Renal cortical epithelial cell (primary cell): ENCODE results near the gene CCDC136. TPM values are rescaled to one million over a fixed set of nuclear protein-coding genes. Genes with fewer than 3 reads are reported as not detected.

ENCODE experiments used
- DNase-seq: peaks from one replicate; pipeline ENCODE4 v3.0.0-alpha.2; 2011; ENCODE audit warnings: low read depth
- total RNA-seq: library from RNA; depleted of rRNA; stranded (reverse); fragments of >200 nt; gene quantifications from 2 replicates; pipeline ENCODE4 v1.2.3, GENCODE V29; 2014

Gene CCDC136
- total RNA-seq, 1 donor from 2014 or later: 1.3 TPM

DNA sequence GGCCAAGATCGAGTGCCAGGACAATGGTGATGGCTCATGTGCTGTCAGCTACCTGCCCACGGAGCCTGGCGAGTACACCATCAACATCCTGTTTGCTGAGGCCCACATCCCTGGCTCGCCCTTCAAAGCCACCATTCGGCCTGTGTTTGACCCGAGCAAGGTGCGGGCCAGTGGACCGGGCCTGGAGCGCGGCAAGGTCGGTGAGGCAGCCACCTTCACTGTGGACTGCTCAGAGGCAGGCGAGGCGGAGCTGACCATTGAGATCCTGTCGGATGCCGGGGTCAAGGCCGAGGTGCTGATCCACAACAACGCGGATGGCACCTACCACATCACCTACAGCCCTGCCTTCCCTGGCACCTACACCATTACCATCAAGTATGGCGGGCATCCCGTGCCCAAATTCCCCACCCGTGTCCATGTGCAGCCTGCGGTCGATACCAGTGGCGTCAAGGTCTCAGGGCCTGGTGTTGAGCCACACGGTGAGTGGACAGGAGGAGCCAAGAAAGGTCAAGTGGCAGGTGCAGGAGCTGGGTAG, 53.1 kb downstream of the CCDC136 start:
- DNase-seq: no peak

DNA sequence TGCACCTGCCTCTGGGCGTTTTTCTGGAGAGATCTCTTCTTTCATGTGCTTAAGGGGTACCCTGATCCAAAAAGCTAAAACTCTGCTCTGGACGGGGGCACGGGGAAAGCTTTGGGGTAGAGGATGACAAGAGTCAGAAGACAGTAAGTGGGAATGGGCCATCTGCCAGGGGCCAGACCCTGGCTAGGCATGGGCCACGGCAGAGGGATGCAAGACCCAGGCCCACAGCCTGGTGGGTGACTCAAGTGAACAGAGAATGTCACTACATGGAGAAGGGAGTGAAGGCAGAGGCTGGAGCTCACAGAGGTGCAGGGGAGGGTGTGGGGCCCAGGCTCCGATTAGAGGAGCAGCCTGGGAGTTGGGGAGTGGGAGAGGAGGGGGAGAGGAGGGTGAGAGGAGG, 53.7 kb downstream of the CCDC136 start:
- no peak for DNase-seq

DNA sequence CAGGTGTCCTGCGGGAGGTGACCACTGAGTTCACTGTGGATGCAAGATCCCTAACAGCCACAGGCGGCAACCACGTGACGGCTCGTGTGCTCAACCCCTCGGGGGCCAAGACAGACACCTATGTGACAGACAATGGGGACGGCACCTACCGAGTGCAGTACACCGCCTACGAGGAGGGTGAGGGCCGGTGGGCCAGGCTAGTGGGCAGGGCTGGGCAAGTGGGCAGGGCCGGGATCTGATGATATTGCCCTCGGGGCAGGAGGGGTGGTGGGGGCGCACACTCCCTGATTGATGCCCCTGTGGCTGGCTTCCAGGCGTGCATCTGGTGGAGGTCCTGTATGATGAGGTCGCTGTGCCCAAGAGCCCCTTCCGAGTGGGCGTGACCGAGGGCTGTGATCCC, 54.2 kb downstream of the CCDC136 start:
- no peak for DNase-seq

GRCh38 chr7:128846781-128847444, 55.1 kb downstream of the CCDC136 start:
- DNase-seq: no peak

- DNase-seq: no peak
Observed at GRCh38 chr7:128847721-128848211, 56.0 kb downstream of the CCDC136 start.

DNA sequence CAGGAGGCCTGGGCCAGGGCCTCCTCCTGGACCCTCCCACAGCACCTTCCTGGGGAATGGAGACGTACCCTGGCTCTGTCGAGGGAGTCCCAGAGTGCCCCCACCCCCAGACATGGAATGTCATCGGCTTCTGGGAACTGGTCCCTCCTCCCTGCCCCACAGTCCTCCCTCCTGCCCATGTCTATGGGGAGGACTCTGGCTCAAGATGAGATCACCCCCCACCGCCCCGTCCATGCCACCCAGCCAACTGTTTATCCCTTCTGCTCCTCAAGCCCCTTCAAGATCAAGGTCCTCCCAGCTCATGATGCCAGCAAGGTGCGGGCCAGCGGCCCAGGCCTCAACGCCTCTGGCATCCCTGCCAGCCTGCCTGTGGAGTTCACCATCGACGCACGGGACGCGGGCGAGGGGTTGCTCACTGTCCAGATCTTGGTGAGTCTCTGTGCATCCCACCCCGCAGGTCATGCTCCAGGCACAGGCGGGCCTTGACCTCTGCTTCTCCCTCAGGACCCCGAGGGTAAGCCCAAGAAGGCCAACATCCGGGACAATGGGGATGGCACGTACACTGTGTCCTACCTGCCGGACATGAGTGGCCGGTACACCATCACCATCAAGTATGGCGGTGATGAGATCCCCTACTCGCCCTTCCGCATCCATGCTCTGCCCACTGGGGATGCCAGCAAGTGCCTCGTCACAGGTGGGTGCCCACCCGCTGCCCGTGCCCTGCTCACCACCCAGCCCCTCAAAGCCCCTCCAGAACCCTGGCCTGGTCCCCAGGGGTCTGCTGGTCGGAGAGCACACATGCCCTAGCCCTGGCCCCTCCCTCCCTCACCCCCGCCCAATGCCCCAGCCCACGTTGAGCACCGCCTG, 56.8 kb downstream of the CCDC136 start:
- no peak for DNase-seq

DNA sequence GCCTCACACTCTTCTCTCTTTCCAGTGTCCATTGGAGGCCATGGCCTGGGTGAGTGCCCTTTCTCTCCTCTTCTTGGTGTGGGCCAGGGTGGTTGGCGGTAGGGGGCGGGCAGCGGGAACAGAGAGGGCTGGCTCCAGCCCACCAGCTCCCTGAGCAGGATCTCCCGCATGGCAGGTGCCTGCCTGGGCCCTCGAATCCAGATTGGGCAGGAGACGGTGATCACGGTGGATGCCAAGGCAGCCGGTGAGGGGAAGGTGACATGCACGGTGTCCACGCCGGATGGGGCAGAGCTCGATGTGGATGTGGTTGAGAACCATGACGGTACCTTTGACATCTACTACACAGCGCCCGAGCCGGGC, 57.4 kb downstream of the CCDC136 start:
- no peak for DNase-seq

DNA sequence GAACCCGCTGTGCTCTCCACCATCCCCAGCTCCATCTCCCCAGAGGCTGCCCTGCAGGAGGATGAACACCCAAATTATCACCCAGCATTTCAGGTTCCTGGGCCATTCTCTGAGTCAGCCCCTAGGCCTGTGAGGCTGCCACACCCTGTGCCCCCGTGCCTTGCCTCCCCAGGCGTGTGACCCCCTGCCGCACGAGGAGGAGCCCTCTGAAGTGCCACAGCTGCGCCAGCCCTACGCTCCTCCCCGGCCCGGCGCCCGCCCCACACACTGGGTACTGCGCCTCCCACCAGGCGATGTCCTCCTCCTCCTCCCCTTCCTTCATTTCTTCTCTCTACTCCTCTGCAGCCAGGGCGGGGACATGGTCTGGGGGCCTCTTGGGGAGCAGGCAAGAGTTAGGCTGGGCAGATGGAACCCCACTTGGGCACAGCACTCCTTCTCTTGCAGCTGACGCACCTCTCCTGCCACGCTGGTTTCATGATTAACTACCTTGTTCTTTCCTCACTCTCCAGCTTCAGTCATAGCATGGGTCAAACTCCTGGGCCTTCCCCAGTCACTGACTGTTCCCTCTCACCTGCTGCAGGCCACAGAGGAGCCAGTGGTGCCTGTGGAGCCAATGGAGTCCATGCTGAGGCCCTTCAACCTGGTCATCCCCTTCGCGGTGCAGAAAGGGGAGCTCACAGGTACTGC, 58.2 kb downstream of the CCDC136 start:
- DNase-seq: peak; percentile 73

DNA sequence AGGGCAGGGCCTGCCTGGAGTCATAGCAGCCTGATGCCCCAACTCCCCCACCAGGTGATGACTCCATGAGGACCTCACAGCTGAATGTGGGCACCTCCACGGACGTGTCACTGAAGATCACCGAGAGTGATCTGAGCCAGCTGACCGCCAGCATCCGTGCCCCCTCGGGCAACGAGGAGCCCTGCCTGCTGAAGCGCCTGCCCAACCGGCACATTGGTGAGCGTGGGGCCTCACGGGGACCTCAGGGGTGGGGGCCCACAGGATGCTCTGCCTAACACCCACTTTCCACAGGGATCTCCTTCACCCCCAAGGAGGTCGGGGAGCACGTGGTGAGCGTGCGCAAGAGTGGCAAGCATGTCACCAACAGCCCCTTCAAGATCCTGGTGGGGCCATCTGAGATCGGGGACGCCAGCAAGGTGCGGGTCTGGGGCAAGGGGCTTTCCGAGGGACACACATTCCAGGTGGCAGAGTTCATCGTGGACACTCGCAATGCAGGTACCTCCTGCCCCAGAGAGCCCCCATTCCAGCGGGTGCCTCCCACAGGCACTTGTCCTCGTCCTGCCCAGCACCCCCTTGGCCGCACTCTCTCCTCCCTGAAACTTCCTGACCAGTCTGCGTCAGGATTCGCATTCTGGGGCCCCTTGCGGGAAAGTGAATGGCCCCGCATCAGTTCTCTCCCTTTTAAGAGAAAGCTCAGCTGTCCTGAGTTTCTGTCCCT, 60.9 kb downstream of the CCDC136 start:
- no peak for DNase-seq

GRCh38 chr7:128853799-128854198, 62.0 kb downstream of the CCDC136 start:
- no peak for DNase-seq

DNA sequence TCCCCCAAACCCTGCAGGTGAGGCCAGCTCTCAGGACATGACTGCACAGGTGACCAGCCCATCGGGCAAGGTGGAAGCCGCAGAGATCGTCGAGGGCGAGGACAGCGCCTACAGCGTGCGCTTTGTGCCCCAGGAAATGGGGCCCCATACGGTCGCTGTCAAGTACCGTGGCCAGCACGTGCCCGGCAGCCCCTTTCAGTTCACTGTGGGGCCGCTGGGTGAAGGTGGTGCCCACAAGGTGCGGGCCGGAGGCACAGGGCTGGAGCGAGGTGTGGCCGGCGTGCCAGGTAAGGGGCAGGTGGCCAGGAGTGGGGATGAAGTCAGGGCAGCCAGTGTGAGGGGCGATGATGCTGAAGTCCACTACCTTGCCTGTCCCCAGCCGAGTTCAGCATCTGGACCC, 62.6 kb downstream of the CCDC136 start:
- no peak for DNase-seq

- no peak for DNase-seq
Observed at GRCh38 chr7:128855559-128855958, 63.8 kb downstream of the CCDC136 start.

DNA sequence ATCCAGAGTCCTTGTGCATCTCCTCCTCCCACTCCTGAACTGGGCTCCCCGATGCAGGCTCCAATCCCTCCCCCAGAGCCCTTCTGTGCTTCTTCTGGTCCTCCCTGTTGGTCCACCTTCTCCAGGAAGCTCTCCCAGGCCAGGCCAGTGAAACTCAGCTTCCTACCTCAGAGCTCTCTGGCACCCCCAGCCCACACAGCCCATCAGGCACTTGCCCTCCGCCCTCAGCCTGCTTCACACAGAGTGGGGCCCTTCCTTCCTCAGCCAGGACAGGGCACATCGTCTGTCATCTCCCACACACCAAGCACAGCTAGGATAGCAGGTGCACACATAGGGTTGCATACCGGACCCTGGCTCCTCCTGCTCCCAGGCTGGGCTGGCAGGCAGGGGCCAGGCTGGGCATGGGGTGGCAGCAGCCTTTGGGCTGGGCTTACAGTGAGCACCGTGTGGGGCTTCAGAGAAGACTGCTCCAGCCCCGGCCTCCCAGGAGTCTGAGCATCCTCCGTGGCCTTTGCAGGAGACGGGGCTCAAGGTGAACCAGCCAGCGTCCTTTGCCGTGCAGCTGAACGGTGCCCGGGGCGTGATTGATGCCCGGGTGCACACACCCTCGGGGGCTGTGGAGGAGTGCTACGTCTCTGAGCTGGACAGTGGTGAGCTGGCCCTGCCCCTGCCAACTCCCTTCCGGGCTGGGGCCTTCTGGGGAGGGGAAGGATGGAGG, 64.4 kb downstream of the CCDC136 start:
- DNase-seq: no peak

- DNase-seq: no peak
Observed at GRCh38 chr7:128858380-128859231, 66.8 kb downstream of the CCDC136 start.

DNA sequence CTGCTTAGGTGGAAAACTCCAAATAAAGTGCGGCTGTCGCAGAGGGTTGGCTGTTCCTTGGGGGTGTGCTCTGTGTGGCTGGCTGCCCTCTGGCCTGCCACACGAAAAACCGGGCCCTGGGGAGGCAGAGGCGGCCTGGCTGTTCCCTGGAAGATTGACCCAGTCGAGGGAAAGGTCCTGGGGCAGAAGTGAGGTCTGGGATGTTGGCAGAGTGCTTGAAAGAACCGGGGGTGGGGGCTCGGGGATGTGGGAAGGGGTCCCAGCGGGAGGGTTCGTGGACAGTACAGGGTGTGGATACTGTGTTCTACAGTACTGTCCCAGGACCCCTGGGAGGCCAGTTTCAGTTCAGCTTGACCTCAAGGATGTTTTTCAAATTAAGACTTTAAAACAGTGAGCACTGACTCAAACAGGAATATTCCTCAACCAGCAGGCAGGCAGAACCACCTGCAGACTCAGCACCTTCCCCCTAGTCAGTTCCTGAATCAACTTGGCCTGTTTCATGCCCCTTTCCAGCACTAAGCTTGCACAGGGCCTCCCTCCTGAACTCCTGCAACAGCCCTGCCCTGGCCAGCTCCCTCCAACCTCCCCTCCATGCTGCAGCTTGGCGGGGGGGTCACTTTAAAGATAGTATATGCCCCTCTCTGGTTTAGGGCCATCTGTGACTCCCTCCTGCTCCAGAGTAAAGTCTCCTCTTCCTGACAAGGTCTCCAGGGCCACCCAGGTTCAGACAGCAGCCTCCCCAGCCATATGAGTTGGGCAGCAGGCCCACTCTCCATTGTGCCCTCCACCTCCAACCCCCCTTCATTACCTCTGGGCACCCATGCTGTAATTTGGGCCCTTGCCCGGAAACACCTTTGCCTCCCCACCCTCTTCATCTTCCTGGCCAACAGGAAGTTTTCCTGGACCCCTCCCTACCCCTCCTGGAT, 67.7 kb downstream of the CCDC136 start:
- DNase-seq: no peak

DNA sequence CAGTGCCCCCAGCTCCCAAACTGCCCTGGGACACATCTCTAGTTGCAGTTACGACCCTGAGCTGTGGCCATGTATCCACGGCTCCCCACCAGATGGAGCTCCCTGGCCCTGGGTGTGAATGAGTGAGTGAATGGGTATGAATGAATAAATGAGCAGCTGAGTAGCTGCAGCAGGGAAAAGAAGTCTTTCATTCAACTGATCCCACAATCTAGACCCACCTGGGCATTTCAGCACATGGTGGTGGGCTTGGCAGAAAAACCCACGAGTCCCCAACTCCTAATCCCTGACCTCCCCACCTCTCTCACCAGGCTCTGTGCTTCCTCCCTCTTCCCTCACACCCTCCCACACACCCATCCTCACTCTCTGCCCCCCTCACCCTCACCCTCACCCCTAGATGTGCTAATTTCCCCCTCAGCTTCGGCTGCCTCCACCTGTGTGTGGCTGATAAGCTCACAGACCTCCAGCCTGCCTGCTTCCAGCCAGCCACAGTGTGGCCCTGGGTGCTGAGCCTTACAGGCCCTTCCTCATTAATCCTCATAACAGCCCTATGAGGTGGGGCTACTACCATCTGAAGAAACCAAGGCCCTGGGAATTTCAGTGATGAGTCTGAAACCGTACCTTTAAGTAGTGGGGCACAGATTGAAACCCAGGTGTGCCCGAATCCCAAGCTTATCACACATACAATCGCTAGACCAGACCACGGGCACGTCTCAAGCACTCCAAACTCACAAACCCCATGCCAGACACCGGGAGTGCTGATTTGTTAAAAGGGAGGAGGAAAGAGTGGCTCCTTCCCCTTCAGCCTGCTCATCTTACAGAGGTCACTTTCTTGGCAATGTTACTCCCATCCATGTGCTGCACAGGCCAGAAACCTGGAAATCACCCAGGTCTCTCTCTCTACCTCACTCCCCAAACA, 68.6 kb downstream of the CCDC136 start:
- DNase-seq: no peak

- DNase-seq: no peak
Observed at GRCh38 chr7:128861957-128862570, 70.3 kb downstream of the CCDC136 start.
